HG02840 (cell line): ENCODE data around the gene UBE2I.

Experiments used
- ATAC-seq: cut with Tn5 transposase; IDR thresholded peaks from one replicate; pipeline ENCODE4 v1.9.1; 2021; ENCODE audit warnings: mild to moderate bottlenecking, moderate library complexity, moderate number of reproducible peaks; ENCODE audit not compliant: unreplicated experiment, low FRiP score

Gene UBE2I

DNA sequence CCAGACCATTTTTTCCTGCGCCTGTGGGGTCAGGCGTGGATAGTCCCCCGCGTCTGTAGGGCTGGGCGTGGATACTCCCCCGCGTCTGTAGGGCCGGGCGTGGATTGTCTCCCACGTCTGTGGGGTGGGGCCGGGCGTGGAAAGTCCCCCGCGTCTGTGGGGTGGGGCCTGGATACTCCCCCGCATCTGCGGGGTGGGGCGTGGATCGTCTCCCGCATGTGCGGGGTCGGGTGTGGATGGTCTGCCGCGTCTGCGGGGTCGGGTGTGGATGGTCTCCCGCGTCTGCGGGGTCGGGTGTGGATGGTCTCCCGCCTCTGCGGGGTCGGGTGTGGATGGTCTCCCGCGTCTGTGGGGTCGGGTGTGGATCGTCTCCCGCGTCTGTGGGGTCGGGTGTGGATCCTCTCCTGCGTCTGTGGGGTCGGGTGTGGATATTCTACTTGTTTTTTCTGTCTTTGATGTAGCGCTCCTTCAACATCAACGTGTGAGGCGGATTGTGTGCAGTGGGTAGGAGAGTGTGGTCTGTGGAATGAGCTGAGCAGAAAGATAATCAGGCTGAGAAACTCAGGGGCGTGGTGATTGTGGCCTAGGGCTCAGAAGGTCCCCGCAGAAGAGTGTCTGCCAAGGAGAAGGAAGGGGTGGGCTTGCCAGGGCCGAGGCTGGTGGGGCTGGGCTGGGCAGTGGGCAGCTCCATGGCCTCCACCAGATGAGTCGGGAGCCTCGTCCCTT, 45.5 kb downstream of the UBE2I start:
- ATAC-seq, result no peak

DNA sequence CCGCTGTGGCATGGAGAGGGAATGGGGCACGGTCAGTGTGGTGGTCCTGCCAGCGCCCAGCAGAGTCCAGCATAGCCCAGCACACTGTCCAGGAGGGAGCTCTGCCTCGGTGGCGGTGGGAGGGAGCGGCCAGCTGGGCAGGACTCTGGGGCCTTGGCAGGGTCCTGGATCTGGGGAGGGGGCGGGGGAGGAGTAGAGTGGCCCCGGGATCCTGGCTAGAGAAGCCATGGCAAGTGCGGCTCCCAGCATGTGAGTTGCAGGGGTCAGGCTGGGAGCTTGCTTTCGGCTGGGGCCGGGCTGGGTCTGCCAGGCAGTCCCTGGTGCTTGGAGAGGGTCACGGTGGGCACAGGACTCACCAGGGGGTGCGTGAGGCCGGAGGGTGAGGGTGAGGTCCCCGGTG, 46.2 kb downstream of the UBE2I start:
- ATAC-seq, result no peak

DNA sequence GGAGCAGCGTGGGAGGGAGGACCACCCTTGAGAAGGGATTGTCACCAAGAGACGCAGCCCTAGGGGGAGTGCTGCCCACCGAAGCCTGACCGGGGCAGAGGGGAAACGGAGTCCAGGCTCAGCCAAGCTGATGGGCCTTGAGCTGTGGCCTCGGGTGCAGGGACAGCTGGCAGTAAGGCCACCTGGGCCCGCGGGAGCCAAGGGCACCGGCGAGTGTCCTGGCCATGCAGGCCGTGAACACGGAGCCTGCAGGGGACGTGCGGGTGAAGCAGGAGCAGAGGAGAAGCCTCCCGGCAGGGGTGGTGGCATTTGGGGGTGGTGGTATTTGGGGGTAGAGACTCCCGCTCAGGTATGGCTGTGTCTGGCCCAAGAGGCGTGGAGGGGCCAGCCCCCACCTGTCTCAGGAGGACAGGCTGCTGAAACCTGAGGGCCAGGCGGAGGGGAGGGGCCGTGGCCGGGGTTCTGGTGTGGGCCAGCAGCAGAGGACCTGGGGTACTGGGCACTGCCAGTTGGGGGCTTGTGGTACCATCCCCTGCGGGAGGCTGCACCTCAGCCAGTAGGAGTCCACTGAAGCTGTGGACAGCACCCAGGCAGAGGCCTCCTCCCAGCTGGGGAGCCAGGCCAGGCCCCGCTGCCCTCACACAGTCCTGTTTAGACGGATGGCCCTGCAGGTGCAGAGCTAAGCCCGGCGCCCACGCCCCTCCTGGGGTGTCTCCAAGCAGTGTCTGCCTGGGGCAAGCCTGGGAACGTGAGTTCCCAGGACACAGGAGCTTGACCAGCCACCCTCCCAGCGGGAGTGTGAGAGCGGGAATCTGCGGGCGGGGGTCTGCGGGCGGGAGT, 46.8 kb downstream of the UBE2I start:
- no peak for ATAC-seq

DNA sequence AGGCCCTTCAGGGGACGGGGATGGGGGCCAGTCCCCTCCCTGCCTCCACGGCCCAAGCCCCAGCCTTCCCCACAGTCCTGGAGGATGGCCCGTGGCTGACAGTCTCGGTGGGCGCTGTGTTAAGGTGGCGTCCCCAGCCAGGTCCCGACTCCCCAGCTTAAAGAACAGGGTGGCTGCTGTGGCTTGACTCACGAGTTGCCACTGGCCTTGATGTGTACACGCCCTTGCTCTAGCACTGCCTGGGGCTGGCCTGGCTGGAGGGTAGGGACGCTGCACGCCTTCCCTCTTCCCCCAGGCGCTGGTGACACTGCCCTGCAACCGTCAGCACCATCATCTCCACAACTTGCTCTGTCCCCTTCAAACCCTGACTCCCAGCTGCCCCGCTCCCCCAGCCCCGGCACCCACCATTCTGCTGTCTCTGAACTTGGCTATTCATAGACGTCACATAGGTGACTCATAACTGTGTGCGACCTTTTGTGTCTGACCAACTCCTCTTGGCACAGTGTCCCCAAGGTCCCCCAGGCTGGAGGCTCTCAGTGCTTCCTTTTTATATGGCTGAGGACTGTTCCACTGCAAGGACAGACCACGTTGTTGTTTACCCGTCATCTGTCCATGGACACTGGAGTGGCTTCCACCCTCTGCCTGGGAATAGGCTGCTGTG, 48.6 kb downstream of the UBE2I start:
- ATAC-seq, result no peak

DNA sequence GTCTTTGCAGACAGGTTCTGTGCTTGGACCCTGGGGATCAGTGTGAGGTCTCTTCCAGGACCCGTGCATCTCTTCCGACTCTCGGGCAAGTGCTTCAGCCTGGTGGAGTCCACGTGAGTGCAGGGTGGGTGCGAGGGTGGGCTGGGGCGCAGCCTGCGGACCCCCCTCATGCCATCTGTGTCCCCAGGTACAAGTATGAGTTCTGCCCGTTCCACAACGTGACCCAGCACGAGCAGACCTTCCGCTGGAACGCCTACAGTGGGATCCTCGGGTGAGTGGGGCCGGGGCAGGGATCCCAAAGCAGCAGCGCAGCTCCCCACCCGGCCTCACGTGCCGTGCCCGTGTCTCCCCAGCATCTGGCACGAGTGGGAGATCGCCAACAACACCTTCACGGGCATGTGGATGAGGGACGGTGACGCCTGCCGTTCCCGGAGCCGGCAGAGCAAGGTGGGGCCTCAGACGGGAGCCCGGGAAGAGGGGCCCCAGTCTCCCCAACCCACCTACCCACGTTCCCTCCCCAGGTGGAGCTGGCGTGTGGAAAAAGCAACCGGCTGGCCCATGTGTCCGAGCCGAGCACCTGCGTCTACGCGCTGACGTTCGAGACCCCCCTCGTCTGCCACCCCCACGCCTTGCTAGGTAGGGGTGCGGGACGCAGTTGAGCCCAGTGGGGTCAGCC, 52.4 kb downstream of the UBE2I start:
- ATAC-seq, result no peak

DNA sequence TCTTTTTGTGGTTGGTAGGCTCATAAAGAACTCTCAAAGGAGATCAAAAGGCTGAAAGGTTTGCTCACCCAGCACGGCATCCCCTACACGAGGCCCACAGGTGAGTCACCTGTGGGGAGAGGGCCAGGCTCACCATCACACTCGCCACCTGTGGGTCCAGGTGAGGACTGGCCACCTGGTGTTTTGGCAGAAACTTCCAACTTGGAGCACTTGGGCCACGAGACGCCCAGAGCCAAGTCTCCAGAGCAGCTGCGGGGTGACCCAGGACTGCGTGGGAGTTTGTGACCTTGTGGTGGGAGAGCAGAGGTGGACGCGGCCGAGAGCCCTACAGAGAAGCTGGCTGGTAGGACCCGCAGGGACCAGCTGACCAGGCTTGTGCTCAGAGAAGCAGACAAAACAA, 53.4 kb downstream of the UBE2I start:
- ATAC-seq, result no peak

DNA sequence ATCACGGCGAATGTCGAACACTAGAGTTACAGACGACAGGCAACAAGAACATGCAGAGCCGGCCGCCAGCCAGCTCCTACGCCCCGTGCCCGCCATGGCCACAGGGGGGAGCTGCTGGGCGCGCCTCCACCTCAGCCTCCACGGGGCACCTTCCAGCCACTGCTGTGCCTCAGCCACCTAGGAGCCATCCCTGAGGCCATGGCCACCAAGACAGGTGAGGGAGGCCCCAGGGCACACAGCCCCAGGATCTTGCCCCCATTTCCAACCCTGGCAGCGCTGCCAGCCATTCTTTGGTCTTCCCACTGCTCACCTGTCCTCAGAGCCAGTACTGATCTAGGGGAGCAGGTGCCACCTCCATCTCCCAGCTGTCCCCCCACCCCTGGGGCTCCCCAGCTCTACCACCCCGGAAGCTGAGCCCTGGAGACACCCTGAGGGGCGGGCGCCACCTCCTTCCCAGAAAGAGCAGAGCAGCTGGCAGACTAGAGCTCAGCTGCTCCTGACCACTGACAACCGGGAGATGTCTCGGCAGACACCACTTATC, 54.1 kb downstream of the UBE2I start:
- no peak for ATAC-seq

DNA sequence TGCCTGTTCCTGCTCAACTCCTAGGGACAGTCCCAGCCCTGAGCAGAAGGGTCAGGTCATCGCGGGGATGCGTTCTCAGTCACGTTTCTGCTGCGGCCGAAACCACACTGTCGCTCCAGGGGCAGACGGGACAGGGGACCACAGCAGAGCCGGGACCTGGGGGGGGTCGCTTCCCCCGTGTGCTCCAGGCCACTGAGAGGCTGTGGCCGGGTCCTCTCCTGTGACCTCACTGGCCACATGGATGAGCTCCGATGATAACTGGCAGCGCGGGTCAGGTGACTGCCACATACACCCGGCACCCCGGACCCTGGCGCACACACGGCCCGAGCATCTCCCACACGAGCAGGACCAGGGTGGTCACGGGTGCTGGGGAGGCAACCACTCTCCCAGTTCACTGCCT, 55.1 kb downstream of the UBE2I start:
- ATAC-seq, result no peak

DNA sequence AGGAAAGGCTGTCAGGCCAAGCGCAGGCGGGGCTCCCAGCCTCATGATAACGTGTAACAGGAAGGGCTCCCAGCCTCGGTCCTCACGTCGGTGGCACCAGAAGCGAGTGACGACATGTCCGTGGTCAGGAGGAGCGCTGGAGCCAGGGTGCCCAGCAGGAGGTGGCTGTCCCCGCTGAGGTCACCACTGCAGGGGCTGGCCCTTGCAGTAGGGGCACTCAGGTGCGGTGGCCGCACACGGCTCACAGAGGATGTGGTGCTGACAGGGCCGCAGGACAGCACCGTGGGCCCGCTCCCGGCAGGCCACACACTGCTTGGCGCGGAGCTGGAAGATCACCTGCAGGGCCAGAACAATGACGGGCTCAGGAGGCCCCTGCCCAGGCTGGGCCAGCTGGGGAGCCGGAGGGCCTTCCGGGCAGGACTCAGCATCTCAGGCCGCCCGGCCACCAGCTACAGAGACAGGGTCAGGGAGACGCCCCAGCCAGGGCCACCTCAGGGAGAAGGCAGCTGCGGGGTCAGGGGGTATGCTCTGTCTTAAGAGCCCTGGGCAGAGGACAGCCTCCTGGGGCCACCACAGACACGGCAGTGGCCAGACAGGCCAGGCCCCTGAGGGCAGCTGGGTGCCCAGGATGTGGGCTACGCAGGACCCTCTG, 56.8 kb downstream of the UBE2I start:
- no peak for ATAC-seq

DNA sequence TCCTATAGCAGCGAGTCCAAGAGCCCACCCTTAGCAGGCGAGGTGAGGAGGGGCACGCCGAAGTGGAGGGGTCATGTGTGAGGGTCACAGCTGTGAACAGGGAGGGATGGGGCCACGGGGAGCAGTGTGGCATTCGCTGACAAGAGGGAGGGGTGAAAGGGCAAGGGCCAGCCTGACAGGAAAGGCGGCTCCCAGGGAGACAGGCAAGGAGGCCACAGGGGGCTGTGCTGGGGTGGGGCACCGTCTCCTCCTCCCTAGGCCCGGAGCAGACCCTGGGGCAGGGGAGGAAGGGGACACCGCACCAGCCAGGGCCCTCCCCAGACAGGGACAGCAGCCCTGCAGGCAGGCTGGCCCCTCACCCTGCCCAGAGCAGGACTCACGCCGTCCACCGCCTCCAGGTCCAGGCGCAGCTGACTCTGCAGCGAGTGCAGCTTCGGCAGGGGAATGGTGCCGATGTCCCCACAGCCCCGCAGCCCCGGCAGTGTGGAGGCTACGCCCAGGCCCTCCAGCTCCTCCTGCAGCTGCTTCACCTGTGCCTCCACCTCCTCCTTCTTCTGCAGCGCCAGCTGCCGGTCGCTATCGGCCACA, 57.4 kb downstream of the UBE2I start:
- ATAC-seq, result no peak

DNA sequence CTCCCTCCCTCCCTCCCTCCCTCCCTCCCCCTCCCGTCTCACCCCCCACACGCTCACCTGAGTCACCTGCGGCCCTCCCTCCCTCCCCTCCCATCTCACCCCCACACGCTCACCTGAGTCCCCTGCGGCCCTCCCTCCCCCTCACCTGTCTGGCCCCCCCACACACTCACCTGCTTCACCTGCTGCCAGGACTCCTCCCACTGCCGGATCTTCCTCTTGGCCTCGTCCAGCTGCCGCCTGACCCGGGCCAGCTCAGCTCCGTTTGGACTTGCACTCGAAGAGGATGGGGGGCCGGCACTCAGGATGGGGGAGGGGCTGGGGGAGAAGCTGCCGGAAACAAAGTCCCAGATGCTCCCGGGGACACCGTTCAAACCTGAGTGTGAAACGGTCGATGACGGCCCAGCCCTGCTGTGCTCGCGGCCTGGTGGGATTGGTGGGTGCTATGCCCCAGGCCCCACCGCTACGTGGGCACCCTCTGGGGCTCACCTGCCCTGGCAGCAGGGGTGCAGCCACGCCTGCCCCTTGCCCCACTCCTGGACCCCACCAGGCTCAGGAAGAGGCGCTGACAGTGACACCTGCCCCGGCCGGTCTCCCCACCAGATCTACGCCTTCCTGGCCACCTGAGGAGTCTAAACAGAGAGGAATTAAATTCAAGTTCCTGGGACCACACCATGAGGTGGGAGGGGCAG, 58.2 kb downstream of the UBE2I start:
- ATAC-seq, result no peak

DNA sequence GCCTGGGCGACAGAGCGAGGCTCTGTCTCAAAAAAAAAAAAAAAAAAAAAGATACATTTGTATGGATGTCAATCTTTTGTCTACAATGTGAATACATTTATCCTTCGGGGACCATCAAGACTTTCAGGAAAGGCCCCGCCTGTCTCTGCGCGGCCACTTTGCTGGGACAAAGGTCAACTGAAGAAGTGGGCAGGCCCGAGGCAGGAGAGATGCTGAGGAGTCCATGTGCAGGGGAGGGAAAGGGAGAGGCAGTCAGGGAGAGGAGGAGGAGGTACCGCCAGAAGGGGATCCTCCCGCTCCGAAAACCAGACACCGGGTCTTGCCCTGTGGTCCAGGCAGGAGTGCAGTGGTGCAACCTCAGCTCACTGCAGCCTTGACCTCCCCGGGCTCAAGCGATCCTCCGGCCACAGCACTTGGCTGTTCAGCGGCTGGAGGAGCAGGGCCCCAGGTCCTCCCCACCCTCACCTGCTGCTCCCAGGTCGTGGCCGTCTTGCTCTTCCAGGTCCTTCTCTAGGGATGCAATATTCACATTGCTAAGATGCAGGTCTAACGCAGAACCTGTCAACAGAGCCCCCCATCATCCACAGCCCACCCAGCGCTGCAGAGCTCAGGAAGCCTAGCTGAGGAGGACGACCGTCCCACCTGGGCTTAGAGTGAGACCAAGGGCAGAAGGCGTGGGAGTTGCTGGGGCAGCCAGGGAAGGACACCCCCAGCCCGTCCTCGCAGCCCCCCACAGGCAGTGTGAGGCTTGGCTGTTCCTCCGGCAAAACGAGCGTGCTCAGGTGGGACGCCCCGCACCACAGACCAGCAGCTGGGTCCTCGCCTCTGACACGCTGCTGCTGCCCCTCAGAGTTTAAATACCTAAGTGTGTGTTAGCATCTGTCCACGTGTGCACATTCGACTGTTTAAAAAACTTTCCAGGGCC, 61.9 kb downstream of the UBE2I start:
- no peak for ATAC-seq

DNA sequence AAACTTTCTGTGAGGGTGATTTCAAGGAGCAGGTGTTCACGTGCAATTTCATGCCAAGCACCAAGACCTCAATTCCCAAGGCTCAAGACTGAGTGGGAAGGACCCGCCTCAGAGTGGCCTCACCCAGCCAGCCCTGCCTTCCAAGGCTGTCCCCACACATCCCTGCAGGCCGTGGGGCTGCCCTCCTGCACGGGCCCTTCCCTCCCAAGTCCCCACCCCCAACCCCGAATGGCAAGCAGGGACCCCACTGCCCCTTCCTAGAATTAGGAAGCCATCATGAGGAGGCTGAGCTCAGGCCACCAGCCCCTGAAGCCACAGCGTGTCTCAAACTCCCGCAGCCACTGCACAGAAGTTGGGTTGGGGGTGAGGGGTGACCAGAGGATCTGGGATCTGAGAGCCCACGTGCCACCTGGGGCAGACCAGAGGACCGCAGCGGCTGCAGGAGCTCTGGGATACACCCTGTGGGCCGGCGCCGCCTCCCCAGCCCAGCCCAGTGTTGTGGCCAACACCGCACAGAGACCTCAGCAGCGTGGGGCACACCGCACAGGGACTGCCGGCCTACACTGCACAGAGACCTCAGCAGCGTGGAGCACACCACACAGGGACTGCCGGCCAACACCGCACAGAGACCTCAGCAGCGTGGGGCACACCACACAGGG, 63.0 kb downstream of the UBE2I start:
- ATAC-seq, result no peak

DNA sequence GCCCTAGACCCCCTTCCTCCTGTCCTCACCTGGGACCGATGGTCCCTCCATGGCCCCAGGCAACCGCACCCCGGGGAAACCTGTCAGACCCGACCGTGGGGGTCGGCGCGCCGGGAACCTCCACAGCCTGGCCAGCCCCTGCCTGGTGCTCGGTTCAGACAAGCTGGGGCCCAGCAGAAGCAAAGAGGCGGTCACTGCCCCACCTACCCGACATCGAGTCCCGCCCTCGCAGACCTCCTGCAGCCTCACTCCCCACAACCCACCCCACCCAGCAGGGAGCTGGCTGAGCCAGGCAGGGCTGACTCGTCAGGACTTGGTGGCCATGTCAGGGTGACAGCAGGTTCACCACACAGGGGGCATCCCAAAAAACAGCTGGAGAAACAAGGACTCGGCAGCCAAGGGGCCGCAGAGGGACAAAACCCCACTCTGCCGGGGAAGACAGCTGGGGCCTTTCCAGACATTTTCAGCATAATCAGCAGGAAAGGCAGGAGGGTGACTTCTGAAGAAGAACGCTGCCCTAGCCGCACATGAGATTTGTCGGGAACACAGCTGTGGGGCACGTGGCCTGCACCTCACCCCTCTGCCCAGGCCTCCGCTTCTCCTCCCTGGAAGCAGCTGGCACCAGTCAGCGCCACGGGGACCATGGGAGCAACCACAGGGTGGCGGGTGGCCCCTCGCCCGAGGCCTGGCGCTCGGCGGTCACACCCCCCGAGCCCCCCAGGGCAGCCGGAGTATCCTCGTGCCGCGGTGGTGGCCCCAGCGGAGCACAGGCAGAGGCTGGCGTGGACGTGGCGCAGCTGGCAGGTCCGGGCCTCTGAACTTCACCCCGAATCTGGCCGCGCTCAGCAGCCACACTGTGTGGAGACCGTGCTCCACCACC, 65.2 kb downstream of the UBE2I start:
- ATAC-seq, result no peak

DNA sequence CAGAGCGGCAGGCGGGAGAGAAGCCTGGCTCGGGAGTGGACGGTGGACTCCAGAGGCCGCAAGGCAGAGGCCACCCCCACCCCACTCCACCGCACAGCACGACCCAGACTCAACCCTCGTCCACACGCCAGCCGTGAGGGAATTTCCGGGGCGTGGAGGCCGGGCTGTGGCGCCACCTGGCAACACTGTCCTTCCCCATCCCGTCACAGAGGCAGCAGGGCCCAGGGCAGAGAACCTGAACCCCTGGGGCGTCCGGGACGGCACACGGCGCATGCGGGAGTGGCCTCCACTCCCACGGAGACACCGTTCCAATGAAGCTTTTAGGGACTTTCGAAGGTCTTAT, 65.8 kb downstream of the UBE2I start:
- ATAC-seq, result no peak

DNA sequence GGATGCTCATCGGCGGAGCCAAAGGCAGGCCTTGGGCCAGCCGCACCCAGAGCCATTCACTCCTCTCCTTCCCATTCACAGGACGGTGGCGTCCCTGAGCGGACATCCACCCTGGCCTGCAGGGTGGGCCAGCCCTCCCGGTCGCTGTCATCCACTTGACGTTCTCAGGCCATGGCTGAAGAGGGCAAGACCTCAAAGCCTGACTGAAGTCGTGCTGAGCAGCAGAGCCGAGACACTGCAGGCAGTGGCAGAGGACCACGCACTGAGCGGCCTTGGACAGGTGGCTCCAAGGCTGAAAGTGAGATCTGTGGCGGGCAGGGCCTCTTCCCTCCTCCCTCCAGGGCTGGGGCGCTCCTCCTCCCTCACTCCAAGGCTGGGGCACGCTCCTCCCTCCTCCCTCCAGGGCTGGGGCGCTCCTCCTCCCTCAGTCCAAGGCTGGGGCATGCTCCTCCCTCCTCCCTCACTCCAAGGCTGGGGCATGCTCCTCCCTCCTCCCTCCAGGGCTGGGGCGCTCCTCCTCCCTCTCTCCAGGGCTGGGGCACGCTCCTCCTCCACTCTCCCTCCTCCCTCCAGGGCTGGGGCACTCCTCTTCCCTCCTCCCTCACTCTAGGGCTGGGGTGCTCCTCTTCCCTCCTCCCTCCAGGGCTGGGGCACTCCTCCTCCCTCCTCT, 66.4 kb downstream of the UBE2I start:
- ATAC-seq, result no peak
